Calu3 (cell line): ENCODE data around the gene GIMAP8. TPM values are rescaled to one million over a fixed set of nuclear protein-coding genes. Genes with fewer than 3 reads are reported as not detected.

Source experiments
- BruUV-seq: library from RNA; stranded (reverse); fragments of 400-500 nt; replicated peaks from 2 replicates; lab custom pipeline; 2021; lab: Mats Ljungman, UMichigan
- CTCF ChIA-PET: fragments of 300-600 bp; sonication (Branson Sonifier 250); formaldehyde crosslinking; loops from one replicate; lab custom pipeline; 2022; ENCODE audit warnings: antibody characterized with exemption; lab: Charles Lee
- DNase-seq: peaks from one replicate; pipeline ENCODE4 v3.0.0; 2022
- H3K27ac Mint-ChIP-seq: one replicate; pipeline ENCODE4 v1.8.0; 2022; ENCODE audit warnings: mixed read lengths; ENCODE audit not compliant: unreplicated experiment
- H3K27me3 Mint-ChIP-seq: one replicate; pipeline ENCODE4 v1.8.0; 2022; ENCODE audit warnings: mixed read lengths; ENCODE audit not compliant: unreplicated experiment
- H3K36me3 Mint-ChIP-seq: one replicate; pipeline ENCODE4 v1.8.0; 2022; ENCODE audit warnings: mild to moderate bottlenecking, moderate library complexity, mixed read lengths; ENCODE audit not compliant: insufficient read depth, unreplicated experiment
- H3K4me1 Mint-ChIP-seq: one replicate; pipeline ENCODE4 v1.8.0; 2022; ENCODE audit warnings: mild to moderate bottlenecking, low read depth, mixed read lengths; ENCODE audit not compliant: unreplicated experiment
- H3K4me3 Mint-ChIP-seq: one replicate; pipeline ENCODE4 v1.8.0; 2022; ENCODE audit warnings: mild to moderate bottlenecking, low read depth, moderate library complexity, mixed read lengths; ENCODE audit not compliant: unreplicated experiment
- H3K9me3 Mint-ChIP-seq: one replicate; pipeline ENCODE4 v1.8.0; 2022; ENCODE audit warnings: low read depth, mixed read lengths; ENCODE audit not compliant: unreplicated experiment
- intact Hi-C: fragments of 100-400 bp; cut with micrococcal nuclease; formaldehyde crosslinking; loops from one replicate; pipeline ENCODE4 v1.10.0; 2022; ENCODE audit not compliant: unreplicated experiment
- total RNA-seq: library from RNA; stranded (reverse); gene quantifications from 2 replicates; pipeline ENCODE4 v1.2.3, GENCODE V29; 2022
- TF ChIP-seq, protein P1 (sequence below): fragments of 200-600 bp; IDR thresholded peaks from one replicate; pipeline ENCODE4 v1.8.0; 2022; ENCODE audit warnings: antibody characterized with exemption; ENCODE audit not compliant: unreplicated experiment

GIMAP8 gene
- total RNA-seq, 1 experiment from 2014 or later = not detected

GRCh38 chr7:150408393-150409299 is 41.8 kb upstream of the GIMAP8 start:
- peak overlapping the region; percentile 24 for H3K27ac Mint-ChIP-seq
- no peak overlapping the region for H3K4me3 Mint-ChIP-seq
- BruUV-seq = no TSS peak
- H3K27me3 Mint-ChIP-seq = no peaks in the 10 kb centered on the region
- intact Hi-C loops = no loop called here
- no peak for DNase-seq
- H3K4me1 Mint-ChIP-seq = peaks cover 30% of the 10 kb centered on the region
- CTCF ChIA-PET = interaction anchor here (0.8 kb wide), 1 partner anchor 45 kb away, joined by 7 read pairs; no protein-coding TSS in a partner anchor
- H3K9me3 Mint-ChIP-seq = no peaks in the 10 kb centered on the region
- TF ChIP-seq, protein P1, sequence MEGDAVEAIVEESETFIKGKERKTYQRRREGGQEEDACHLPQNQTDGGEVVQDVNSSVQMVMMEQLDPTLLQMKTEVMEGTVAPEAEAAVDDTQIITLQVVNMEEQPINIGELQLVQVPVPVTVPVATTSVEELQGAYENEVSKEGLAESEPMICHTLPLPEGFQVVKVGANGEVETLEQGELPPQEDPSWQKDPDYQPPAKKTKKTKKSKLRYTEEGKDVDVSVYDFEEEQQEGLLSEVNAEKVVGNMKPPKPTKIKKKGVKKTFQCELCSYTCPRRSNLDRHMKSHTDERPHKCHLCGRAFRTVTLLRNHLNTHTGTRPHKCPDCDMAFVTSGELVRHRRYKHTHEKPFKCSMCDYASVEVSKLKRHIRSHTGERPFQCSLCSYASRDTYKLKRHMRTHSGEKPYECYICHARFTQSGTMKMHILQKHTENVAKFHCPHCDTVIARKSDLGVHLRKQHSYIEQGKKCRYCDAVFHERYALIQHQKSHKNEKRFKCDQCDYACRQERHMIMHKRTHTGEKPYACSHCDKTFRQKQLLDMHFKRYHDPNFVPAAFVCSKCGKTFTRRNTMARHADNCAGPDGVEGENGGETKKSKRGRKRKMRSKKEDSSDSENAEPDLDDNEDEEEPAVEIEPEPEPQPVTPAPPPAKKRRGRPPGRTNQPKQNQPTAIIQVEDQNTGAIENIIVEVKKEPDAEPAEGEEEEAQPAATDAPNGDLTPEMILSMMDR = no peak
- H3K36me3 Mint-ChIP-seq = peaks cover 26% of the 10 kb centered on the region

DNA sequence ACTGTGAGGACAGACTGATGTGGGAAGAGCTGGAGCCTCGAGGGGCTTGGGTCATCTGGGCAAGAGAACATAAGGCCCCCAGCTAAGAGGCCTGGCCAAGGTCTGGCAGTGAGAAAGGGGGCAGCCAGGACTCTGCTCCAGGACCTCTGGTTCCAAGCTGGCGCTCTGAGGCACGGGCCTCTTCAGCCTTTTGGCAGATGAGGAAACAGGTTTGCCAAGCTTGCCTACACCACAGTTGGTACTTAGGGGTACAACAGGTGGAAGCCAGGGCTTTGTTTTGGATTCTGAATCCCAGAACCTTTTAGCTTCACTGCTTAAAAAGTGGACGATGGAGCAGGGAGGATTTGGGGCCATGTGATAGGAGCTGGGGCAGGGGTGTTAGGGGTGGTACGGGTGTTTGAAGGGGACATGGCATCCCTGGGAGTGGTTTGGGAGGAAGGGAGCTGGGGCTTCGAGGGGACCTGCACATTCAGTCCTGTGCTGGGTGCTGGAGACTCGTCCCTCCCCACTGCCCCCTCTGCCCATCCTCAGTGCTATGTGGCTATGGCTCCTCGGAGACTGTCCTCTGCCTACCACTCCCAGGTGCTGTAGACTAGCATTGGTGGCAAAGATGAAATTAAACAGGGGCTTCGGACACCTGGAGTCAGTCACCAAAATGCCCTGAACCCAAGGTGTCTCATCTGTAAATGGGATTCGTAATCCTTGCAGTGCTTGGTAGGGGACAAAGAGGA is 41.0 kb upstream of the GIMAP8 start:
- Mint-ChIP-seq H3K9me3 (no peaks in the 10 kb centered on the region), H3K4me3 (no peak overlapping the region), H3K27ac (no peak overlapping the region), H3K4me1 (peaks cover 23% of the 10 kb centered on the region), H3K36me3 (peaks cover 21% of the 10 kb centered on the region), H3K27me3 (no peaks in the 10 kb centered on the region)
- no peak for DNase-seq
- intact Hi-C loops = no loop called here
- no TSS peak for BruUV-seq
- TF ChIP-seq, protein P1 = no peak
- CTCF ChIA-PET = interaction anchor here (0.8 kb wide), 1 partner anchor 46 kb away, joined by 7 read pairs; no protein-coding TSS in a partner anchor

GRCh38 chr7:150410131-150410530 is 40.3 kb upstream of the GIMAP8 start:
- Mint-ChIP-seq H3K27ac (no peak overlapping the region), H3K27me3 (no peaks in the 10 kb centered on the region), H3K9me3 (no peaks in the 10 kb centered on the region), H3K4me3 (no peak overlapping the region), H3K4me1 (peaks cover 21% of the 10 kb centered on the region), H3K36me3 (peaks cover 15% of the 10 kb centered on the region)
- intact Hi-C loops = no loop called here
- TF ChIP-seq, protein P1 = no peak
- BruUV-seq = no TSS peak
- no peak for DNase-seq
- CTCF ChIA-PET = no interaction called here

DNA sequence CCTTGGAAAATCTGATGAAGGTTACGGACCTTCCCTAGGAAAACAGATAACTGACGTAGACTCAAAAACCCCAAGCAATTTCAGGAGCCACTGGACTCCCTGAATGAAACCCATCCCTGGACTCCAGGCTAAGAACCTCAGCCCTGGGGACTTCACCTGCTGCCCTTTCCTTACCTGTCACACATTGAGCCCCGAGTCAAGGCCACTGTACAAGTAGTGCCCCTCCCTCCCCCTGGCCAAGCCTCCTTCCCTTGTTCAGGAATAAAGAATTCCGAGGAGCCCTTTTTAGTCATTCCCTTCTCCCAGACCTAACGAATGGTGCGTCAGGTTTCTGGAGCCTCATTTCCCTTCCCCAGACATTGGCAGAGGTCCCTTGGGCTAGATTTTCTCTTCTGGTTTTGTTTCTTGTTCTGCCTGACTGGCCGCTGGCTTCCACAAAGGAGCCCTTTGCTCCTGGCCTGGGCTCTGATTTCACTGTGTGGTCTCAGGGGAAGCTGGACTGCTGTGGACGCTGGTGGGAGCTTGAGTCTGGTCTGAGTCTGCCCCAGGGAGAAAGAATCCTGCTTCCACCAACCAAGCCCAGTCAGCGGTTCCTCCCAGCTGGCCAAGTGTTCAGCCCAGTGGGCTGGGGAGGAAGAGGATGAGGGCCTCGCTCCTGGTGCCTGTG is 39.6 kb upstream of the GIMAP8 start:
- DNase-seq = no peak
- TF ChIP-seq, protein P1 = no peak
- no TSS peak for BruUV-seq
- H3K9me3 Mint-ChIP-seq = no peaks in the 10 kb centered on the region
- CTCF ChIA-PET = no interaction called here
- peaks cover 16% of the 10 kb centered on the region for H3K4me1 Mint-ChIP-seq
- intact Hi-C loops = no loop called here
- H3K4me3 Mint-ChIP-seq = no peak overlapping the region
- H3K27me3 Mint-ChIP-seq = no peaks in the 10 kb centered on the region
- H3K36me3 Mint-ChIP-seq = peaks cover 8% of the 10 kb centered on the region
- H3K27ac Mint-ChIP-seq = no peak overlapping the region
